Hepatocyte (in vitro differentiated cells): ENCODE data around the gene FCGR3A. TPM values are rescaled to one million over a fixed set of nuclear protein-coding genes. Genes with fewer than 3 reads are reported as not detected.

ENCODE experiments used
- DNase-seq: peaks from one replicate; pipeline ENCODE4 v3.0.0-alpha.2; 2016; ENCODE audit warnings: low spot score
- H2AFZ ChIP-seq: fragments of 200-600 bp; sonication (generic); 2 replicates; pipeline ENCODE4 v1.6.0; 2016; ENCODE audit warnings: antibody characterized with exemption, mild to moderate bottlenecking
- H3K27ac ChIP-seq: fragments of 200-600 bp; sonication (generic); 2 replicates; pipeline ENCODE4 v1.5.1; 2016; ENCODE audit warnings: mild to moderate bottlenecking
- H3K27me3 ChIP-seq: fragments of 200-600 bp; sonication (generic); 2 replicates; pipeline ENCODE4 v1.6.1; 2016
- H3K36me3 ChIP-seq: fragments of 200-600 bp; sonication (generic); replicated peaks from 2 replicates; pipeline ENCODE4 v1.5.1; 2016; ENCODE audit warnings: low read depth; ENCODE audit not compliant: insufficient read depth
- H3K4me1 ChIP-seq: fragments of 200-600 bp; sonication (generic); 2 replicates; pipeline ENCODE4 v1.5.1; 2016; ENCODE audit warnings: mild to moderate bottlenecking, moderate library complexity; ENCODE audit not compliant: insufficient read depth
- H3K4me2 ChIP-seq: fragments of 200-600 bp; sonication (generic); 2 replicates; pipeline ENCODE4 v1.6.0; 2016
- H3K4me3 ChIP-seq: fragments of 200-600 bp; sonication (generic); 2 replicates; pipeline ENCODE4 v1.5.1; 2016; ENCODE audit warnings: mild to moderate bottlenecking
- H3K79me2 ChIP-seq: fragments of 200-600 bp; sonication (generic); 2 replicates; pipeline ENCODE4 v1.6.0; 2017; ENCODE audit warnings: mild to moderate bottlenecking
- H3K9me2 ChIP-seq: fragments of 200-600 bp; sonication (generic); replicated peaks from 2 replicates; pipeline ENCODE4 v1.6.0; 2017; ENCODE audit warnings: mild to moderate bottlenecking; ENCODE audit not compliant: insufficient read depth
- H3K9me3 ChIP-seq: fragments of 200-600 bp; sonication (generic); 2 replicates; pipeline ENCODE4 v1.5.1; 2016; ENCODE audit warnings: low read depth, mild to moderate bottlenecking
- H4K20me1 ChIP-seq: fragments of 200-600 bp; sonication (generic); 2 replicates; pipeline ENCODE4 v1.6.0; 2016; ENCODE audit warnings: mild to moderate bottlenecking; ENCODE audit not compliant: insufficient read depth, poor library complexity, severe bottlenecking
- CTCF ChIP-seq: fragments of 200-600 bp; sonication (generic); IDR thresholded peaks from 2 replicates; pipeline ENCODE4 v1.5.1; 2016; ENCODE audit warnings: antibody characterized with exemption, mild to moderate bottlenecking; ENCODE audit not compliant: poor library complexity
- EZH2 ChIP-seq: fragments of 200-600 bp; sonication (generic); IDR thresholded peaks from 2 replicates; pipeline ENCODE4 v1.6.1; 2016; ENCODE audit warnings: antibody characterized with exemption, mild to moderate bottlenecking, borderline replicate concordance
- EZH2phosphoT487 ChIP-seq: fragments of 200-600 bp; sonication (generic); IDR thresholded peaks from one replicate; pipeline ENCODE4 v1.6.1; 2018; ENCODE audit warnings: antibody characterized with exemption, mild to moderate bottlenecking, low read depth, moderate library complexity; ENCODE audit not compliant: unreplicated experiment, severe bottlenecking
- WGBS: methylation state at CpG from one replicate; pipeline ENCODE4 v1.1.6; 2016; ENCODE audit warnings: low lambda C conversion rate; ENCODE audit errors: missing lambda C conversion rate; 5-methylcytosine and 5-hydroxymethylcytosine counted together
- polyA plus RNA-seq: library from polyadenylated mRNA; unstranded; fragments of >200 nt; fragmentation: Nextera tagmentation; extraction: Ambion mirVana; gene quantifications from 2 replicates; pipeline ENCODE4 v1.2.1, GENCODE V29; 2016
- total RNA-seq: library from RNA; depleted of rRNA; stranded (reverse); fragments of >200 nt; gene quantifications from 2 replicates; pipeline ENCODE4 v1.2.3, GENCODE V29; 2014

Gene FCGR3A
- total and polyA plus RNA-seq, 2 experiments from 2014 or later: 0.17 to 0.31 TPM

GRCh38 chr1:161499099-161500039, 50.2 kb downstream of the FCGR3A start:
- H3K4me2 ChIP-seq: no peak overlapping the region
- TF ChIP-seq EZH2 (no peak), EZH2phosphoT487 (no peak)
- no peaks in the 10 kb centered on the region for H3K9me3 ChIP-seq
- no peak overlapping the region for H3K4me3 ChIP-seq
- H3K9me2 ChIP-seq: no peaks in the 10 kb centered on the region
- no peaks in the 10 kb centered on the region for H3K4me1 ChIP-seq
- H3K36me3 ChIP-seq: no peaks in the 10 kb centered on the region
- WGBS: 88% methylated on average over 8 of the region's 8 CpGs
- DNase-seq: no peak
- H3K27ac ChIP-seq: no peak overlapping the region
- H4K20me1 ChIP-seq: no peaks in the 10 kb centered on the region
- no peak overlapping the region for H2AFZ ChIP-seq
- no peaks in the 10 kb centered on the region for H3K79me2 ChIP-seq
- peaks cover 15% of the 10 kb centered on the region for H3K27me3 ChIP-seq

- H3K27ac ChIP-seq: no peak overlapping the region
- 95% methylated on average over 2 of the region's 2 CpGs for WGBS
Observed at GRCh38 chr1:161498646-161499045, 51.0 kb downstream of the FCGR3A start.

GRCh38 chr1:161497961-161498360, 51.7 kb downstream of the FCGR3A start:
- Histone ChIP-seq H3K27ac (no peak overlapping the region), H3K79me2 (no peaks in the 10 kb centered on the region), H3K4me2 (no peak overlapping the region), H3K9me2 (no peaks in the 10 kb centered on the region), H3K9me3 (no peaks in the 10 kb centered on the region), H3K4me3 (no peak overlapping the region), H3K4me1 (no peaks in the 10 kb centered on the region), H3K36me3 (no peaks in the 10 kb centered on the region), H3K27me3 (peaks cover 15% of the 10 kb centered on the region), H2AFZ (no peak overlapping the region), H4K20me1 (no peaks in the 10 kb centered on the region)
- no peak for TF ChIP-seq EZH2
- DNase-seq: no peak
- WGBS: 81% methylated on average over 1 of the region's 1 CpG

More at GRCh38 chr1:161498646-161499045, 51.0 kb downstream of the FCGR3A start:
- TF ChIP-seq EZH2 (no peak), CTCF (no peak), EZH2phosphoT487 (no peak)
- Histone ChIP-seq H3K4me1 (no peaks in the 10 kb centered on the region), H3K9me3 (no peaks in the 10 kb centered on the region), H3K9me2 (no peaks in the 10 kb centered on the region), H4K20me1 (no peaks in the 10 kb centered on the region), H2AFZ (no peak overlapping the region), H3K36me3 (no peaks in the 10 kb centered on the region), H3K79me2 (no peaks in the 10 kb centered on the region), H3K27me3 (peaks cover 15% of the 10 kb centered on the region), H3K4me2 (no peak overlapping the region), H3K4me3 (no peak overlapping the region)
- DNase-seq: no peak

- Histone ChIP-seq H3K9me2 (no peaks in the 10 kb centered on the region), H3K27ac (no peak overlapping the region), H3K4me2 (no peak overlapping the region), H3K36me3 (no peaks in the 10 kb centered on the region), H3K27me3 (peaks cover 37% of the 10 kb centered on the region), H3K4me1 (no peaks in the 10 kb centered on the region), H3K9me3 (no peaks in the 10 kb centered on the region), H2AFZ (no peak overlapping the region), H4K20me1 (no peaks in the 10 kb centered on the region), H3K79me2 (no peaks in the 10 kb centered on the region), H3K4me3 (no peak overlapping the region)
- no peak for TF ChIP-seq EZH2phosphoT487
- no peak for TF ChIP-seq CTCF
- DNase-seq: no peak
Observed at GRCh38 chr1:161495490-161495889, 54.1 kb downstream of the FCGR3A start.
